ENCODE data around the gene PDZRN4.
"Not testable (repeated sequence)": the region's sequence is repeated elsewhere in the genome, so short reads cannot be mapped to it uniquely, and the experiment has no call there.

Gene PDZRN4

DNA sequence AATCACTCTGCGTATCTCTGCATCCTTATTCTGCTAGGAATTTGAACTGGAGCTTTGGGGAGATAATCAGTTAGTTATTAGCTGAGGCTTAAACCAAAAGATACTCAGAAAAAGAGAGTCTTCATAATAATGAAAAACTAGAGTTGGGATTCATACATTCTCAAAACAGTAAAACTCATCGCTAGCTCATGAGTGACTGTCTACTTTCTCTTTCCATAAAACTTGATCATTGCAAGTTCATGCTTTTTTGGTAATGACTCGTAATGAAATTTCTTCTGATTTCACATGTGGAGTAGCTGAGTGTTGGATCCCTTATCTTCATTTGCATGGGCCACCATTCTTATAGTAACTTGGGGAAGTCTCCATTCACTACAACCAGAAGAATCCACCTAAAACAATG lies 397.7 kb downstream of the PDZRN4 start:
- no peak for DNase-seq

DNA sequence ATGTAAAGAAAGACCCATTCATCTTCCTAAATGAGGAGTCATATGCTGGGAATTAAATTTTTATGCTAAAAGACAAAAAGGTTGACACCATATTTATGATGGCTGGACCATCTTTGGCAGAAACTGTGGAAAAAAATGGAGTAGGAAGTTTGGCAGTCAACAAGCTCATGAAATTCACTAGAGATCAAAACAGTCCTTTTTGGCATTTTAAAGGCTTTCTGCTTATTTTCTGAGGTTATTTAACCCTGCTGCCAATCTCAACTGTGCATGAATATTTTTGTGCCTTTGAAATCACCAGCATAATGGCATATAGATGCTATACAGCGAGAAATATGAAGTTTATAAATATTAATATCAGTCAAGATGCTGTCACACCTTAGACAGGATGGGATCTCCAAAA lies 399.5 kb downstream of the PDZRN4 start:
- no peak for DNase-seq

DNA sequence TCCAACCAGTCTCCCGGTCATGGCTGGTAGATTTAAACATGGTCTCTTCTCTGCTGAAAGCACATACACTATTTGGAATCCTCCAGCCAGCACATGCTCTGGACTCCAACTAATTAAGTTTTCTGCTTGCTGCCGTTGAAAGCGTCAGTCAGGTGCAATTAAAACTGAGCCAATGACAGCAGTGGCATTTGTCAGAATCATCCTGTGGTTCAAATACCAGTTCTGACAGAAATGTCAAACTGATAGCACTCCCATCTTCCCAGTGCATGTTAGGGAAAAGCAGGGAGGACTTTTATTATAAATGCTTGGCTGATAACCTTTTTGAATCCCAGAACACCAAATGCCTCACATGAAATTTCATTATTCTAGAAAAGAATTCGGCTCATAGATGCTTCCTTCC lies 401.8 kb downstream of the PDZRN4 start:
- DNase-seq: no peak

DNA sequence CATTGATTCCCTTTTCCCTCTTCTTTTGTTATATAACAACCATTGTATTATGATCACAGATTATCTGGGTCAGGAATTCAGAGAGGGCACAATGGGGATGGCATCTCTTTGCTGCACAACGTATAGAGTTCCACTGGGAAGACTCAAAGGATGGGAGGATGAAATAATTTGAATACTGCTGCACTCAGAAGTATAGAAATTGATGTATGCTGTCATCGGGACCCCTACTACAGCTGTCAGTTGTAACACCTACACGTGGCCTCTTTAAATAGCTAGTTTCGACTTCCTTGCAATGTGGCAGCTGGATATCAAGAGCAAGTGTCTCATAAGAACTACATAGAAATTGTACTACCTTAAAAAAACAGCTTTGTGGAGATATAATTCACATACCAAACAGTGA lies 408.1 kb downstream of the PDZRN4 start:
- no peak for DNase-seq

DNA sequence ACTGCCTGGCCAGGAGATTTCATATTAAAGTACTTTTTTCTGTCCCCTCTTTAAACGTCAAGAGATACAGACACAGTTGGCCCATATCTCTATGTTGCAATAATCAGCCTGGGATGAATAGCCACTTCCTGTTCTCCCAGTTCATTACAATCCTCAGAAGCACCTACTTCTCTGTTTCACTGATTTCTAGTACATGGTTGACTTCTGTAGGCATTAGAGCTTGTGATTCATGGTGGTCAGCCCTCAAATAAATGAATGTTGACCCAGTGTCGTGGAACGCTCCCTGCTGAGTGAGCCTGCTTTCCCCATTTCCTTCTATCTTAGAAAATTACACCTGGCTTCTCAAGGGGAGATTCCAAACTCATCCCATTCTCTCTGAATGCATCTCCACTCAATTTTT lies 416.7 kb downstream of the PDZRN4 start:
- DNase-seq: no peak

DNA sequence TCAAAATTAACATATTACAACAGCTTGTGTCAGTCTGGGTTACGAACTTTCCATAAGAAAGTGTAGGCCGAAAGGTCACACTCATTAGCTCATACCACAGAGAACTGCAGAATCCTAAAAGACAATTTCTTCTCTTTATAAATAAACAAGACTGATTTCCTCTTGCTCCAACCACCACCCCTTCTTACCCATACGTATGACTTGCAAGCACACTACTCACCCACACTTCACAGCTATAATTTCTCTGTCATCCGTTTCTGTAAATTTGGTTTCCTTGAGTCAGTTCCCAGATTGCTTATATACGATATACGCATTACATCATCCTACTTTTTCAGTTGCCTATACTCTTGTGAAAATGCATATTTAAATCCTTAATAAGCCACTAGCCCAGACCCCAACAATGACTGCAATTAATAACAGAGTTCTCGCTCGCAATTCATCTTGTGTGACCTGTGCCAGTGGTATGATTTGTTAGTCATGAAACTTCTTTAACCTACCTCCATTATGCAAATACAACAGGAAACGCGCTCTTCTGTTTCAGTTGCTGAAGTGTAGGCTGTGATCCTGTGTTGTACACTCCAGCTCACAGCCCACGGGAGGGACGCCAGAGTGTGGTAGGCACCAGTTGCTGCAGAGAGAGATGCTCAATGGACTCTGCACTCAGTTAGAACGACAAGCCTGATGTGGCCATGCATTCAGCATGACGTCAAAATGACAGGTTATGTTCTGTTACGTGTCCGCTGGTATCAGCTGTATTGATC lies 417.6 kb downstream of the PDZRN4 start:
- DNase-seq: no peak

DNA sequence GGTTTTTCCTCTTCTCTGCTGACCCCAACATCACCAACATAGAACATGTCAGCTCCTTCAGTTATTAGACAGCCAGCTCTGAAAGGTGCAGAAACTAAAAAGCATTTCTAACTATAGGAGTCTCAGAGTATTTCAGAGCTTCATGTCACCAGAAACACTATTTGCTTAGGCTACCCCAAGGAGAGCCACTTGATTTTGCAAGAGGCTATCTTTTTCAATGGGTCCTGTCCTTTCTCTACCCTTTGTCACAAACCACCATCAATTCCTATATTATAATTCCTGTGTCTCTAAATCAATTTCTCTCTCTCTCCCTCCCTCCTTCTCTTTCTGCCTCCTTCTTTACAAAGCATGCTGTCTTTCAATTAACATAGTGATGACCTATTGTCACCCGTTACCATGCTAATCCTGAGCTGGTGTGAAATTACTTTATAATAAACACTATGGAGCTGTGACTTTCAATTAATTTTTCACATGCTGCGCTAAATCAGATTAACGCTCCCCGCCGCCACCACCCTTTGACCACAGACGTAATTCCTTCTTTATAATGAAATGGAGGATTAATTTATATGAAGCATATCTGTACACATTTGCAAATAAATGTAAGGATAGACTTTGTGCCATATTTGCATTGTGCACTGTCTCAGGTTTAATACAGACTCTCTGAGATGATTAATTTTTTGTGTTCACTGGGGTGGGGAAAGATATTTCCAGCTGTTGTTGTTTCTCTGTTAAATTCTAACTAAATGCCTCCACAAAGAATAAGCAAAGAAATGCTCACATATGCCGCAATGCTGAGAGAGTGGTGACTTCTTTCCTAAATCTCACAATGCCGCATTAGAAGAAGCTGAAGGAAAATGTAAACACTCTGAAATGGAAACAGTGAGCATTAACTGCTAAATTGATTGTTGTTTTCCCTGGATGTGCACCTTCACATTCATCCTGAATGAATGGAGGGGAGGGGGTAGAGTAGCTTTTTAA lies 418.6 kb downstream of the PDZRN4 start:
- no peak for DNase-seq

DNA sequence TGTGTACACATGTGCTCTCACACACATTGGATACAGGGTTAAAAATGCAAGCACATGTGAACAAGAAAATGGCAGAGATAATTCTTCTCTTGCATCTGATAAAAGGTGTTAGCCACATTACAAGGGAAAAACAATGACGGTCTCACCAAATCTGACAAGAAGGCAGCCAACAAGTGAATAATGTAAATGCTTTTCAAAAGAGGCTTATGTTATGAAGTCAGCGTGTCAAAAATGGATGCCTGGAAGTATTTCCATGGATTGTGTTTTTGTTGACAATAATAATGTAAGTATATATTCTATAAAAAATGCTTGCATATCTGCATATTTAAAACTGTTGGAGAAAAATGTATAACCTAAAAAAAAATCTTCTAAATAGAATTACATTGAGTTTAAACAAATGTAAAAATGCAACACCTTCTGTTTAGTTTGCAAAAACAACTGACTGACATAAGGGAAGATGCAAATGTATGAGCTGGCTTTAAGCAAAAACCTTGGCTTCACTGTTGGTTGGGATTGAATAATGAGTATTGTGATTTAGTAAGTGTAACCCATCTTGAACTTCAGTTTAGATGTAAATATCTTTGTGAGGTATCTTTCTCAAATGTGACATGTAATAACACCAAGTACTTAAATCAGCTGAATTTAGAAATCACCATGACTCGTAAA lies 424.9 kb downstream of the PDZRN4 start:
- DNase-seq: no peak

DNA sequence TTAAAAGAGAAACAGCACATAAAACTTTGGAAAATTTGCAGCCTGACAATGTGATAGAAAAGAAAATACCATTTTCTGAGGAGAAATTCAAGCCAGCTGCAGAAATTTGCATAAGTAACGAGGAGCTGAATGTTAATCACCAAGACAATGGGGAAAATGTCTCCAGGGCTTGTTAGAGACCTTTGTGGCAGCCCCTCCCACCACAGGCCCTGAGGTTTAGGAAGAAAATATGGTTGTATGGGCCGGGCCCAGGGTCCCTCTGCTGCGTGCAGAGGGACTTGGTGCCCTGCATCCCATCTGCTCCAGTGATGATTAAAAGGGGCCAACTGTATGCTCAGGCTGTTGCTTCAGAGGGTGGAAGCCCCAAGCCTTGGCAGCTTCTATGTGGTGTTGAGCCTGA lies 427.1 kb downstream of the PDZRN4 start:
- not testable (repeated sequence) for DNase-seq

DNA sequence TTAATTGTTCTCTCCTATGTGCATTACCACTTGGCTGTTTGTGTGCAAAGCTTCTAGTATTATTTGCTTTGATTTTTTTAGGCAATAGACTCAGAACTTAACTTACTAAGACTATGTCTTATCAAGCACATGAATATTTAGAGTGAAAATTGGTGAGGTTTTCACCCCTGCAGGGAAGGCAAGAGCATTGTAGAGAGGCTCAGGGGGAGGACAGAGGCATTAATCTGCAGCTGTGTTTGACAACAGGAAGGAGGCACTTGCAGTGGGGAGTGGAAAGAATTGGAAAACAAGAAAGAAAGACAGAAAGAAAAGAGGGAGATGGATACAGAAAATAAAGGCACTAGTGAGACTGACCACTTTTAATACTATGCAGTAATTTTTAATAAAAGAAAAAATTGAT lies 431.6 kb downstream of the PDZRN4 start:
- no peak for DNase-seq

DNA sequence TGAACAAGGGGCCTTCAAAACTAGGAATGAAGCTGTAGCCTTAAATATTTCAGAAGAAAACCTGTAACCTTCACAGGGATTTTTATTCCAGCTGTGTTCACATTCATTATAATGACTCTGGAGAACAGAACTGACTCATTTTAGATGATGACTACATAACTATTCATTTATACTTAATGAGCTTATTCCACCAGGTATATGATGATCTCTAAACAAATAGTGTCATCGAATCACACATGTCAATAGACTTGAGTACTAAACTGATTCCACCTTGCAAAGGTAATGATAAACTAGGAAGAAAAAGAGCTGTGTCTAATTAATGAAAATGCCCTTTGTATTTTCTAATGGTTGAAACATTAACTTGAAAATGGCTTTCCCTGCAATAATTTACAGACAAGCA lies 433.2 kb downstream of the PDZRN4 start:
- DNase-seq: no peak
